GM18520 (cell line): ENCODE measurements around the gene ITGAD.

Source experiments
- ATAC-seq: cut with Tn5 transposase; IDR thresholded peaks from one replicate; pipeline ENCODE4 v1.9.1; 2021; ENCODE audit not compliant: unreplicated experiment

The ITGAD gene

DNA sequence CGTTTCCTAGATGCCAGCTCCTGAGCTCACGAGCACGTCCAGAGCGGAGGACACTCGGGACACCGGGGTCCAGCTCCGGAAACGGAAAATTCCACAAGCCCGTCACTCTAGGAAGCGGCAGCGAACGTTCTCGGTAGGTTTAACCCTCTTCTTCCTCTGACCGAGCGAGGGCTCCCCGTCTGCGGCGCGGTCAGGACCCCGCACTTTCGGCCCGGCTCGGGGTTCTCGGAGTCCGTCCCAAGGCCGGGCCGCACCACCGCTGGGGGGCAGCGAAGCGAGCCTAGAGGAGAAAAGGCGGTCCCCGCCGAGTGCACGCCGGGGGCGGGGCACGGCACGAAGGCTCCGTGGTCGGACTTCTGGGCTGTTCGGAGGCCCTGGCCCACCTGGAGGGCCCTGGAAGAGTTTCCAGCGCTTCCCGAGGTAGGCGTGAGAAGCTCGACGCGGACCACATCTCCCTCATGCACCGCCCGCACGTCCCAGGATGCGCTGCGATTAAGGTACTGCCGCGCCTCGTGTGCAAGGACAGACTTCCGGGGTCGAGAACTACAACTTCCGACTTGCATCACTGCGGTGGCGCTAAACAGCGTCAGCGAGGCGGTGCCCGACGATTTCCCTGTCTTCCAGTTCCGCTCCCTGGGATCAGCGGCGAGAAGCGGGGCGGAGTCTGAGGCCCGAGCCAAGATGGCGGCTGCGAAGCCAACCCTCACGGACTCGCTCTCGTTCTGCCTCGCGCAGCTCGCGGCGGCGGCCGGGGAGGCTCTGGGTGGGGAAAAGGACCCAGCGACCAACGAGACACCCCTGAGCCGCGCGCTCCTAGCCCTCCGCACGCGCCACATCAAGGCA is 65.9 kb downstream of the ITGAD start, which contains the start of gene ARMC5:
TSS of gene ARMC5 (plus strand) at position 658 of the 843 bp plus-strand sequence. CDS start at position 682, 24 bp downstream.
- ATAC-seq, result peak; percentile 71

DNA sequence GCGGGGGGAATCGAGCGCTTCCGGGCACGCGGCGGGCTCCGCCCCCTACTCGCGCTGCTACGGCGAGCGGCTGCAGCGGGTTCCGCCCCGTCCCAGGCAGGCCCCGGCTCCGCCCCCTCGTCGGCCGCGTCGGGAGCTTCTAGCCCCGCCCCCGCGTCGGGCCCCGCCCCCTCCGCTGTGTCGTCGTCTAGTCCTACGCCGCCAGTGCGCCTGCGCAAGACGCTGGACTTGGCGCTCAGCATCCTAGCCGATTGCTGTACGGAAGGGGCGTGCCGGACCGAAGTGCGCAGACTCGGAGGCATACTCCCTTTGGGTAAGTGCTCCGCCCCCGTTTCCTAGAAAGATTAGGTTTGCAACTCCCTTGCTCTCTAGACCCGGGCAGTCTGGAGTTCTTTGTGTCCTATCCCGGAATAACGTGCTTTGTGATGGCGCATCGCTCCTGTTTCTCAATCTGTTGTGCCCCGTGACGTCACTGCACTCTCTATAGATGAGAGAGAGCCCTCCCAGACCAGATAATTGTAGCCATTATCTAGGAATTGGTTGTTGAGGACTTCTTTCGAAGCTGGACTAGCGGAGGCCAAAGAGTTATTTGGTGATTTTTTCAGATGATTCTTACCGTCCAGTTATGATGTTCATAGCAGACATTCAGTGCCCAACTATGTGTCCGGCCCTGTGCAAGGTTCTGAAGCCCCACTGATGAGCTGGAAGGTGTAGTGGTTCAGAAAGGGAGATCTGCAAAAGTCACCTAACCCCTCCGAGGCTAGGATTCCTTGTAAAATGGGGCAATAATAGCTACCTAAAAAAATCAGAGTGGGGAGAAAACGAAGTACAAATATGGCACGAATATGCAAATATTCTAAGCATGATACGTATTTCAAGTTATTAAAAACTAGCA is 66.8 kb downstream of the ITGAD start:
- peak; percentile 59 for ATAC-seq

- ATAC-seq, result no peak
These were observed 67.5 kb downstream of the ITGAD start for GRCh38 chr16:31460582-31461002.

DNA sequence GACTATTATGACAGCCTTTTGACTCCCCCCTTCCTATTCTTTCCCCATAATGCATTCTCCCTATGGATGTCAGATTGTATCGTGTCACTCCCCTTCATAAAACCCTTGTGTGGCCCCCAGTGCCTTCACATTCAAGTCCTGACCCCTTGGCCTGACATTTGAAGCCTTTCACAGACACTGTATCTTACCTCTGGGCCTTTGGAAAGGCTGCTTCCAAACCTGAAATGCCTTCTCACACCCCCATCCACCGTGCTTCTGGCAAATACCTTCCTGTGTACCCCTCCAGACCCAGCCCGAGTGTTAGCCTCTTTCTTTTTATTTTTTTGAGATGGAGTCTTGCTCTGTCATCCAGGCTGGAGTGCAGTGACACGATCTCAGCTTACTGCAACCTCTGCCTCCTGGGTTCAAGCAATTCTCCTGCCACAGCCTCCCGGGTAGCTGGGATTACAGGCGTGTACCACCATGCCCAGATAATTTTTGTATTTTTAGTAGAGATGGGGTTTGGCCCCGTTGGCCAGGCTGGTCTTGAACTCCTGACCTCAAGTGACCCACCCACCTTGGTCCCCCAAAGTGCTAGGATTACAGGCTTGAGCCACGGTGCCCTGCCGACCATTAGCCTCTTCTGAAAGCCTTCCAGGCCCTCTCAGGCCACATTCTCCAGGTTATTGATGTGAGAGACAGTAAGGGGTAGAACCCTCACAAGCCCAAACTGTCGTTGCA is 68.2 kb downstream of the ITGAD start:
- no peak for ATAC-seq

DNA sequence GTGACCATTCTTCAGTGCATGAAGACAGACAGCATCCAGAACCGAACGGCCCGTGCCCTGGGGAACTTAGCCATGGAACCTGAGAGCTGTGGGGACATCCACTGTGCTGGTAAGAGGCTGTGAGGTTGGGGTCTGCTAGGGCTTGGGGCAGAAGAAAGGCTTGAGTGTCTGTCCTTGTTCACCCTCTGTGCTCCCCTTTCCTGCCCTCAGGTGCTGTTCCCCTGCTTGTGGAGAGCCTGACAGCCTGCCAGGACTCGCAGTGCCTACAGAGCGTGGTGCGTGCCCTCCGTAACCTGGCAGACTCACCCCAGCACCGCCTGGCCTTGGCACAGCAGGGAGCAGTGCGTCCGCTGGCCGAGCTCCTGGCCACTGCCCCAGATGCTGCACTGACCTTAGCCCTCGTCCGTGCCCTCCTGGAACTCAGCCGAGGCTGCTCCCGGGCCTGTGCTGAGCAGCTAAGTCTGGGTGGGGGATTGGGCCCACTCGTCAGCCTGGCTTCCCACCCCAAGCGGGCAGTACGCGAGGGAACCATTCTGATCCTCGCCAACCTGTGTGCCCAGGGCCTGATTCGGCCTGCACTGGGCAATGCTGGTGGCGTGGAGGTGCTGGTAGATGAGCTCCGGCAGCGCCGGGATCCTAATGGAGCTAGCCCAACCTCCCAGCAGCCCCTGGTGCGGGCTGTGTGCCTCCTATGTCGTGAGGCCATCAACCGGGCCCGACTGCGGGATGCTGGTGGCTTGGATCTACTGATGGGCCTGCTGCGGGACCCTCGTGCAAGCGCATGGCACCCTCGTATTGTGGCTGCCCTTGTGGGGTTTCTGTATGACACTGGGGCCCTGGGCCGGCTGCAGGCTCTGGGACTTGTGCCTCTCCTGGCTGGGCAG is 69.0 kb downstream of the ITGAD start:
- ATAC-seq, result no peak

DNA sequence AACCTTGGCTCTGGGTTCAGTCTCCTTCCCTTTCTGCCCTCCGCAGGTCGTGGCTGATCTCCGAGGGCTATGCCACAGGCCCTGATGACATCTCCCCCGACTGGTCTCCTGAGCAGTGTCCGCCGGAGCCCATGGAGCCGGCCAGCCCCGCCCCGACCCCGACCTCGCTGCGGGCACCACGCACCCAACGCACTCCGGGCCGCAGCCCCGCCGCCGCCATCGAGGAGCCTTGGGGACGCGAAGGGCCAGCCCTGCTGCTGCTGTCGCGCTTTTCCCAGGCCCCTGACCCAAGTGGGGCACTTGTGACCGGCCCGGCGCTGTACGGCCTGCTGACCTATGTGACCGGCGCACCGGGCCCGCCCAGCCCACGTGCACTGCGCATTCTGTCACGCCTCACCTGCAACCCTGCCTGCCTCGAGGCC is 71.2 kb downstream of the ITGAD start:
- ATAC-seq, result no peak

DNA sequence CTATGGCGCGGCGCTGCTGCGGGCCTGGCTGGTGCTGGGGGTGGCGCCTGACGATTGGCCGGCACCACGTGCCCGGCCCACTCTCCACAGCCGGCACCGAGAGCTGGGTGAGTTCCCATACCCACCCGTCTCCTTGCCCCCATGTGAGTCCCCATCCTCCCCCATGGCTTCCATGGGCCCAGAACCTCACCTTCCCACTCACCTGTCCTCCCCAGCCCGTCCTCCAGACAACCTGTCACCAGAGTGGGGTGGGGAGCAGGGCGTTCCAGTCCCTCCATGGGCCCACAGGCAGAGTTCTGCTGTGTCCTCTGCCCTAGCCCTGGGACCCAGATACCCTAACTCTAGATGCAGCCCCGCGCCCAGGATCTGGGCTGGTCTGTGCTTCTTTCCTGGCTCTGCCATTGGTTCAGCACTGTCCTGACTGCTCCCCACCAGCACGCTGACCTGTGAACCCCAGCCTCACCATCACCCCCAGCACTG is 71.7 kb downstream of the ITGAD start:
- no peak for ATAC-seq

GRCh38 chr16:31465788-31466370 is 72.7 kb downstream of the ITGAD start:
- ATAC-seq, result no peak

DNA sequence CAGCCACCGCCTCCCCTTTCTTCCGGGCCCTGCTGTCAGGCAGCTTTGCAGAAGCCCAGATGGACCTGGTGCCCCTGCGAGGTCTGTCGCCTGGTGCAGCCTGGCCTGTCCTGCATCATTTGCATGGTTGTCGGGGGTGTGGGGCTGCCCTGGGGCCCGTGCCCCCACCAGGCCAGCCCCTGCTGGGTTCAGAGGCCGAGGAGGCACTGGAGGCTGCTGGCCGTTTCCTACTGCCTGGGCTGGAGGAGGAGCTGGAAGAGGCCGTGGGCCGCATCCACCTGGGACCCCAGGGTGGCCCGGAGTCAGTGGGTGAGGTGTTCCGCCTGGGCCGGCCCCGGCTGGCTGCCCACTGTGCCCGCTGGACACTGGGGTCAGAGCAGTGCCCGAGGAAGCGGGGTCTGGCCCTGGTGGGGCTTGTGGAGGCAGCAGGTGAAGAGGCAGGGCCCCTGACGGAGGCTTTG is 73.3 kb downstream of the ITGAD start:
- no peak for ATAC-seq

DNA sequence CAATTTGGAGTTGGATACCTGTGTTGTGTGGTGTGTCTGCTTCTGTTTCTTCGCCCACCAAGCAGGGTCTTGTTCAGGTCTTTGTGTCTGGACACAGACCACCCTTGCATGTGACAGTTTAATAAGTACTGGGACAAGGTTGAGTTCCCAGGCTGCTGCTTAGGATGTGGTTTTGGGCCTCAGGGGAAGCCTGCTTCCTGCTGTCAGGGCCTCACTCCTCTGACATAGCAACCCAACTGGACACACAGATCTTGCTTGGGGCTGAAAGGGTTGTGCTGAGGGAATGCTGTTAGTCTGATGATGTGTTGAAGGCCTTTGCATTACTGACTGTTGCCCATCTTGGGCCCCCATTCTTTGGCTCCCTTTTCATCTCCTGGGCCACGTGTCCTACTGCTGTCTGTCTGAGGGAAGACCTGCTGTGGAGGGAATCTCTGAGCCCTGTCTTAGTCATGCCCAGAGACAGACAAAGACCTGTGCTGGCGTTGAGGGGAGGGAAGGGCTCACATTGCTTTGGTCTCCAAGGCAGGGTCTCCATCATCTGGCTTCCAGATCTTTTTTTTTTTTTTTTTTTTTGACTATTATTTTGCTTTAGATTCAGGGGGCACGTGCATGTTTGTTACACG is 74.1 kb downstream of the ITGAD start:
- ATAC-seq, result no peak

DNA sequence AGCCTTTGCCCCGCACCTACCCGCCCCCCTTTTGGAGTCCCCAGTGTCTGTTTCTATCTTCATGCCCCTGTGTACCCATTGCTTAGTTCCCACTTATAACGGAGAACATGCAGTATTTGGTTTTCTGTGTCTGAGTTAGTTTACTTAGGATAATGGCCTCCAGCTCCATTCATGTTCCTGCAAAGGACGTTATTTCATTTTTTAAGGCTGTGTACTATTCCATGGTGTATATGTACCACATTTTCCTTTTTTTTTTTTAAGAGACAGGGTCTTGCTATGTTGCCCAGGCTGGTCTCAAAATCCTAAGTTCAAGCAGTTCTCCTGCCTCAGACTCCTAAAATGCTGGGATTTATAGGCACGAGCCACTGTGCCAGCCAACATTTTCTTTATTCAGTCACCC is 74.7 kb downstream of the ITGAD start:
- no peak for ATAC-seq

DNA sequence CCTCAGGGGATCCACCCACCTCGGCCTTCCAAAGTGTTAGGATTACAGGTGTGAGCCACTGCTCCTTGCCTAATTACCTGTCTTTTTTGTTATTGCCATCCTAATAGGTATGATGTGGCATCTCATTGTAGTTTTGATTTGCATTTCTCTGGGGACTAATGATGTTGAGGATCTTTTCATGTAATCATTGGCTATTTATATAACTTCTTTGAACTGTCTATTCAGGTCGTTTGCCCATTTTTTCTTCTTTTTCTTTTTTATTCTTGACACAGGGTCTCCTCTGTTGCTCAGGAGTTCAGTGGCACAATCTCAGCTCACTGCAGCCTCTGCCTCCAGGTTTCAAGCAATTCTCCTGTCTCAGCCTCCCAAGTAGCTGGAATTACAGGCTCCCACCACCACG is 77.5 kb downstream of the ITGAD start:
- no peak for ATAC-seq

GRCh38 chr16:31471241-31471874 is 78.2 kb downstream of the ITGAD start:
- ATAC-seq, result no peak

GRCh38 chr16:31471875-31472708 is 79.0 kb downstream of the ITGAD start, which contains the start of gene TGFB1I1:
TSS of gene TGFB1I1 (plus strand) at chr16:31472152. CDS start at chr16:31472189, 37 bp downstream.
- ATAC-seq, result no peak

DNA sequence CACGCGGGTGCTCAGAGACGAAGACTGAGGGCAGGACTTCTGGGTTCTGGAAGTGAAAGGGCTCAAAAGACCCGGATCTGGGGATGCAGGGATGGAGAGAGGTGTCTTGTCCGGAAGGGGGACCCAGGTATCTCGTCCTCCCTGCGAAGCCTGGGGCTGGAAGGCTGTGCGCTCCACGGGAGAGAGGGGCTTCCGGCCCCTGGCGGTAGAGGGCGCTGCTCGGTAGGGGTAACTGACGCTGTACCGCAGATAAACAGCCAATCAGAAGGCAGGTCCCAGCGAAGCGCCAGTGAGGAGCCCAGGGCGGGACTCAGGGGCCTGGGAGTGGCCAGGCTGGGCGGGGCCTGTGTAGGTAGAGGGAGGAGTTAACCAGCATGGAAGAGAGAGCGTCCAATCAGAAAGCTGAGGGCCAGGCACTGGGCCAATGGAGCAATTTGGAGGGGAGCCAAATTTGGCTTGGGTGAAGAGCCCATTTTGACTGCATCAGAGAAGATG is 79.6 kb downstream of the ITGAD start:
- ATAC-seq, result no peak

DNA sequence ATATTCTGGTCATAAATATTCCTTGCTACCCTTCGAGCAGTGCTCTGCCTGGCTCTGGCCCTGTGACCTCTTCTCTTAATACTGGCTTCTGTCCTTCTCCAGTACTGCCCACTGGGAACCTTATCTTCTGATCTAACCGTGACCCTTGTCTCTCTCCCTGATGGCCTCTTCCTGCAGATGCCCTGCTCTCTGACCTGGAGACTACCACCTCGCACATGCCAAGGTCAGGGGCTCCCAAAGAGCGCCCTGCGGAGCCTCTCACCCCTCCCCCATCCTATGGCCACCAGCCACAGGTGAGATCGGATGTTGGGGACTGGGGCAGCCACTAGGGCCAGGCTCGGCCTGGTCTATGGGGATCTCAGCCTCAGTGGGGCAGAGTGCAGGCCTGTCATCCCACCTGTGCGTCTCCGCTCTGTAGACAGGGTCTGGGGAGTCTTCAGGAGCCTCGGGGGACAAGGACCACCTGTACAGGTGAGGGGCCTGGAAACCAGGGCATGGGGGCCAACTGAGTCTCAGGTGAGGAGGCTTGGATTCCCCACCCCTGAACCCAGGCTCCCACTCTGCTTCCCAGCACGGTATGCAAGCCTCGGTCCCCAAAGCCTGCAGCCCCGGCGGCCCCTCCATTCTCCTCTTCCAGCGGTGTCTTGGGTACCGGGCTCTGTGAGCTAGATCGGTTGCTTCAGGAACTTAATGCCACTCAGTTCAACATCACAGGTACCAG is 80.3 kb downstream of the ITGAD start:
- ATAC-seq, result no peak
